GM12872 (cell line): ENCODE measurements around the gene HCFC1R1.

ENCODE experiments used
- TF ChIP-seq, protein P1 (sequence below): IDR thresholded peaks from 3 replicates; pipeline ENCODE4 v1.5.1; 2011; ENCODE audit warnings: low read depth, mild to moderate bottlenecking, low read length, moderate library complexity; ENCODE audit not compliant: insufficient read depth

HCFC1R1 gene

DNA sequence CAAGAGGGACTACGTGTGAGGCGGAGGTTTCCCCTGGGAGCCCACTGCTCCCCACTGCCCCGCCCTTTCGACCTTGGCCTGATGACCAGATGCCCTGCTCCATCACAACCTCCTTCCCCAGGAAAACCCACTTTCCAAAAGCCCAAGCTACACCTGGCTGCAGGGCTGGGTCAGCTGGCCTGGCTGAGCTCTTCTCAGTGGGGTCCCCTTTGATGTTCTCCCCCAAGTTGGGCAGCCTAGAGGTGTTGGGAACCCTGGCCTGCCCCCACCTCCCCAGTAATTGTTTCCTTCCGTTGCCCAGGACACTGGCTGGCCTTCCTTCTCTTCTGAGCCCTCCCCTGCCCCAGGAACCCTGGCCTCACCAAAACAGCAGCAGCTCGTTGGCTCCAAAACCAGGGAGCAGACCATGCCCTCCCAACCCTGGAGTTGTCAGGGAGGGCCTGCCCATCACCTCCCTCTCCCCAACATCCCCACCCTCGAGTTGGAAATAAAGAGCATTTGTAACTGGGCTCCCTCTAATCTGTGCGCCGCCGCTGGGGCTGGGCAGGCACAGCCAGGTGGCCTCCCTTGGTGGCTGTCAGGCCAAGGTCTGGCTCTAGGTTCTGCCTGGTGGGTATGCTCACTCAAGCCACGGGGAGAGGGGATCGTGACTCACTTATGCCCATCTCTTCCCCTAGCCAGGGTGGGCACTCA is 9.6 kb downstream of the HCFC1R1 start:
- TF ChIP-seq, protein P1, sequence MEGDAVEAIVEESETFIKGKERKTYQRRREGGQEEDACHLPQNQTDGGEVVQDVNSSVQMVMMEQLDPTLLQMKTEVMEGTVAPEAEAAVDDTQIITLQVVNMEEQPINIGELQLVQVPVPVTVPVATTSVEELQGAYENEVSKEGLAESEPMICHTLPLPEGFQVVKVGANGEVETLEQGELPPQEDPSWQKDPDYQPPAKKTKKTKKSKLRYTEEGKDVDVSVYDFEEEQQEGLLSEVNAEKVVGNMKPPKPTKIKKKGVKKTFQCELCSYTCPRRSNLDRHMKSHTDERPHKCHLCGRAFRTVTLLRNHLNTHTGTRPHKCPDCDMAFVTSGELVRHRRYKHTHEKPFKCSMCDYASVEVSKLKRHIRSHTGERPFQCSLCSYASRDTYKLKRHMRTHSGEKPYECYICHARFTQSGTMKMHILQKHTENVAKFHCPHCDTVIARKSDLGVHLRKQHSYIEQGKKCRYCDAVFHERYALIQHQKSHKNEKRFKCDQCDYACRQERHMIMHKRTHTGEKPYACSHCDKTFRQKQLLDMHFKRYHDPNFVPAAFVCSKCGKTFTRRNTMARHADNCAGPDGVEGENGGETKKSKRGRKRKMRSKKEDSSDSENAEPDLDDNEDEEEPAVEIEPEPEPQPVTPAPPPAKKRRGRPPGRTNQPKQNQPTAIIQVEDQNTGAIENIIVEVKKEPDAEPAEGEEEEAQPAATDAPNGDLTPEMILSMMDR: no peak

DNA sequence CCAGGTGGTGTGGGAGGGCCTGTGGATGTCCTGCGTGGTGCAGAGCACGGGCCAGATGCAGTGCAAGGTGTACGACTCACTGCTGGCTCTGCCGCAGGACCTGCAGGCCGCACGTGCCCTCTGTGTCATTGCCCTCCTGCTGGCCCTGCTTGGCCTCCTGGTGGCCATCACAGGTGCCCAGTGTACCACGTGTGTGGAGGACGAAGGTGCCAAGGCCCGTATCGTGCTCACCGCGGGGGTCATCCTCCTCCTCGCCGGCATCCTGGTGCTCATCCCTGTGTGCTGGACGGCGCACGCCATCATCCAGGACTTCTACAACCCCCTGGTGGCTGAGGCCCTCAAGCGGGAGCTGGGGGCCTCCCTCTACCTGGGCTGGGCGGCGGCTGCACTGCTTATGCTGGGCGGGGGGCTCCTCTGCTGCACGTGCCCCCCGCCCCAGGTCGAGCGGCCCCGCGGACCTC is 10.2 kb downstream of the HCFC1R1 start:
- TF ChIP-seq, protein P1: no peak

DNA sequence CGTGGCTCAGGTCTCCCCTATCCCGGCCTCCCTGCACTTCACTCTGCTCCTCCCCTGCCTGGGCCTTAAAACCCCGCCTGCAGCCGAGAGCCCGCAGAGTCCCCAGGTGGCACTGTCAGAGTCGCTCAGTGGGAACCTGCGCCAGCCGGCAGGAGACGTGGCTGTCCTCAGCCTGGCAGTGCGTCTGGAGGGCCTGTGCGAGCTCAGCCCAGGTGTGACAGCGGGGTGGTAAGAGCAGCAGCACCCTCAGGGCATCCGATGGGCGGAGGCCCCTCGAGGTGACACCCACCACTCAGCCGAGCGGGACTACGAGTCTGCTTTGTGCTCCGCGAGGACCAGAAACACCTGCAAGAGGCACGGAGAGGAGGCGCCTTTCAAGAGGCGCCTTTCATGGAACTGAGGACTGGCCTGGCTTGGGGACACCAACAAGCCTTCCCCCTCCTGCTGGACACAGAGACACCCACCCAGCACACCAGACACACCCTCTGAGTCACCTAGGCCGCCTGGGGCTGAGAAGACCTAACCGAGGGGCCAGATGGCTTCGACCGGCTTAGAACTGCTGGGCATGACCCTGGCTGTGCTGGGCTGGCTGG is 10.8 kb downstream of the HCFC1R1 start, which contains the start of gene CLDN9:
Gene CLDN9, plus strand, starts transcription at position 96 of the 593 bp plus-strand sequence. Its CDS starts 440 bp downstream, at position 536.
- TF ChIP-seq, protein P1: no peak

DNA sequence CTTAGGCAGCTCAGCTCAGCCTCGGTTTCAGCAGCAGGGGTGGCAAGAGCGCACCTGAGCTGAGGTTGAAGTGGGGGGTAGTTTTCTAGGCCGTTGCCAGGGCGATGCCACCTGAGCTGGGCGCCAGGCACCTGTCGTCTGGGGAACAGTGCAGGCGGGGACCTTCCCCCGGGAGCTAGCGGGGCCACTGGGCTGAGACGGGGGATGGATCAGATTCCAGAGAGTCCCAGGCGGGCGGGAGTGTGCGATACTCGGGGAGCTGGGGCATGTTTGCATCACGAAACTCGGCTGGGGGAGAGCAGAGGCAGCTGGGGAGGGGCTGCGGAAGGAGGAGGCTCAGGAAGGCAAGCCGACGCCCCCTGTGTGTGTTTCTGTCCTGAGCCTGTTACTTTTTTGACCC is 11.5 kb downstream of the HCFC1R1 start:
- TF ChIP-seq, protein P1: no peak

DNA sequence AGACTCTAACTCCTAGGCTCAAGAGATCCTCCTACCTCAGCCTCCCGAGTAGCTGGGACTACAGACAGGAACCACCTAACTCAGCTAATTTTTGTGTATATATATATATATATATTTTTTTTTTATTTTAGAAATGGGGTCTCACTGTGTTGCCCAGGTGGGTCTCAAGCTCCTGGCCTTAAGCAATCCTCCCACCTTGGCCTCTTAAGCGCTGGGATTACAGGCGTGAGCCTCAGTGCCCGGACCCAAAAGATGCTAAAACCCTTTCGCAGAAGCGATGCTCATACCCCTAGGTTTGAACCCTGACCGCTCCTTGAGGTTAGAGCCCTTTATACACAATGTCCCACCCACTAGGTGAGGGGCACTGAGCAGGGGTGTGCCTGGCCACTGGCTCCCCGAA is 13.2 kb downstream of the HCFC1R1 start:
- TF ChIP-seq, protein P1: no peak

DNA sequence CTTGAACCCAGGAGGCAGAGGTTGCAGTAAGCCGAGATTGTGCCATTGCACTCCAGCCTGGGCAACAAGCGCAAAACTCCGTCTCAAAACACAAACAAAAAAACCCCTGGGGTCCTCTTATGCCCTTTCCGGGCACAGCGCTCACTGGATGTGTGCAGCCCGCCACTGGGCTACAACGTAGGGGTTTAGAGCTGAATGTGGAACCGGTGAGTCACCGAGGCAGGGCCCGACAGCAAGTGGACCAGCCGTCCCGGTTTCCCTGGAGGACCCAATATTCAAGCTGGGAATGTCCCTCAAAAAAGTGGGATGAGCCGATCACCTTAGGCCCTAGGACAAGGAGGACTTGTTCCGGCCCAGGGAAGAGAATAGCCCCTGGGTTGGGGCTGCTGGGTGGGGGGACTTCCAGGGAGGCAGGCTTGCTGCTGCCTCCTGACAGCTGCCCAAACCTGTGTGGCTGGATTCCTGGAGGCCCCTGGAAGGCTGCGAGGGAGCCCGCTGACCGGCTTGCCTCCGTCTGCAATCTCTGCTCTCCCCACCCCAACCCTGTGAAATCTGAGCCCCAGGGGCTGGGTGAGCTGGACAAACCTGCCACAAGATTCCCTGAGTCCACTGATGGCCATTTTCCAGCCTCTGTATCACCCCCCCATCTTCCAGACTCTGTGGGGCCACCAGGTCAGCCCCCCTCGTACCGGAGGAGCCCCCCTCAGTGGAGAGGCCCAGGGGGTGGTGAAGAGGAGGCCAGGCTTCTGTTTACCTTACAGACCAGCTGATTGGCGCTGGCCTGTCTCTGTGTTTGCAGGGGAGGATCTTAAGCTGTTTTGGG is 14.0 kb downstream of the HCFC1R1 start:
- TF ChIP-seq, protein P1: no peak

DNA sequence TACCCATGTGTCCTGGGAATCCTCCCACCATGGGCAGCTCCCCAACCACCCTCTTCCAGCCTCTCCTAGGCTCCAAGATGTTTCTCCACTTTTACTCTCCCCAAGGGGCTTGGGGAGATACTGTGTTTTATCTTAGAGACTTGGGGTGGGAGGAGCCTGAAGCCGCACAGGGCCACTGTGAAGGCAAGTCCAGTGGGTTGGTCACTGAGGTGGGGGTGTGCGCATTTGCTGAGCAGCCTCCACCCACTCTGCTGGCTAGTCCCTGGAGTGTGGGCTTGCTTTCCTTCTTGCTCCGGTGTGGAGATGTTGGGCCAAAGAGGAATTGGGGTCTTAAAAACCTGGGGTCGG is 15.1 kb downstream of the HCFC1R1 start:
- TF ChIP-seq, protein P1: no peak
